Cardiac muscle cell (in vitro differentiated cells and primary cell): Measurements from ENCODE around the gene MIPOL1. TPM values are rescaled to one million over a fixed set of nuclear protein-coding genes. Genes with fewer than 3 reads are reported as not detected.
"Not testable (repeated sequence)": the region's sequence is repeated elsewhere in the genome, so short reads cannot be mapped to it uniquely, and the experiment has no call there.

Source experiments
- DNase-seq, 2 donors: peaks; one replicate each; pipeline versions ENCODE4 v3.0.0 to v3.0.0-alpha.2; 2010 to 2017; ENCODE audit warnings: low read depth in 1 of 2, low spot score in 1 of 2
- H3K27ac ChIP-seq: fragments of 200-600 bp; sonication (generic); 2 replicates; pipeline ENCODE4 v1.5.1; 2016
- H3K27me3 ChIP-seq: fragments of 200-600 bp; sonication (generic); 2 replicates; pipeline ENCODE4 v1.6.0; 2016; ENCODE audit warnings: control low read depth
- H3K36me3 ChIP-seq: fragments of 200-600 bp; sonication (generic); 2 replicates; pipeline ENCODE4 v1.5.1; 2016; ENCODE audit warnings: control low read depth
- H3K4me1 ChIP-seq: fragments of 200-600 bp; sonication (generic); 2 replicates; pipeline ENCODE4 v1.8.1; 2017; ENCODE audit warnings: low read depth, mild to moderate bottlenecking, mixed run types
- H3K4me3 ChIP-seq: fragments of 200-600 bp; sonication (generic); 2 replicates; pipeline ENCODE4 v1.5.1; 2016; ENCODE audit warnings: mild to moderate bottlenecking
- H3K9me3 ChIP-seq: fragments of 200-600 bp; sonication (generic); 2 replicates; pipeline ENCODE4 v1.5.1; 2017; ENCODE audit warnings: low read depth, mild to moderate bottlenecking, control low read depth
- polyA plus RNA-seq: library from polyadenylated mRNA; unstranded; fragments of >200 nt; fragmentation: Nextera tagmentation; extraction: Ambion mirVana; gene quantifications from 2 replicates; pipeline ENCODE4 v1.2.1, GENCODE V29; 2016
- total RNA-seq: library from RNA; depleted of rRNA; stranded (reverse); fragments of >200 nt; gene quantifications from 2 replicates; pipeline ENCODE4 v1.2.3, GENCODE V29; 2016
- TF ChIP-seq, protein P1 (sequence below): IDR thresholded peaks from 2 replicates; pipeline ENCODE4 v1.5.1; 2012; ENCODE audit warnings: low read depth, mild to moderate bottlenecking, low read length

The MIPOL1 gene
- total and polyA plus RNA-seq, 2 experiments from 2014 or later: 7.3 to 8.4 TPM

DNA sequence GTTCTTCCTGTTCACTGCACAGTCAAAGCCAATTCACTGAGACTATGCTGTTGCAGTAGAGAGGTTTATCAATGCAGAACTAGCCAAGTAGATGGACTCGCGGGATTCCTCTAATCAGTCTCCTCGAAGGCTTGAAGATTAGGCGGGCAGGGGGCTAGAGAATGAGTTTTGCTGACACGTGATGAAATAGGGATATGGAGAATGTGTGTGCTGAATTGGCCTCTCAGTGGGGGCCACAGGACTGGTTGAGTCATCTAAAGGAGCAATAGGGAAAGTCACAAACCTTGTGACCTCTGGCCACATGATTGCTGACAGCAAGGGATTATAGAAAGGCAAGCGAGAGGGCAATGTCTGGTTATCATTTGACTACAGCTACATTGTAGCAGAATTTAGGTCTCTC is 12.7 kb downstream of the MIPOL1 start:
- Histone ChIP-seq H3K27me3 (no peaks in the 10 kb centered on the region), H3K4me1 (no peaks in the 10 kb centered on the region), H3K36me3 (no peaks in the 10 kb centered on the region), H3K9me3 (no peaks in the 10 kb centered on the region), H3K4me3 (no peak overlapping the region), H3K27ac (no peak overlapping the region)
- TF ChIP-seq, protein P1, sequence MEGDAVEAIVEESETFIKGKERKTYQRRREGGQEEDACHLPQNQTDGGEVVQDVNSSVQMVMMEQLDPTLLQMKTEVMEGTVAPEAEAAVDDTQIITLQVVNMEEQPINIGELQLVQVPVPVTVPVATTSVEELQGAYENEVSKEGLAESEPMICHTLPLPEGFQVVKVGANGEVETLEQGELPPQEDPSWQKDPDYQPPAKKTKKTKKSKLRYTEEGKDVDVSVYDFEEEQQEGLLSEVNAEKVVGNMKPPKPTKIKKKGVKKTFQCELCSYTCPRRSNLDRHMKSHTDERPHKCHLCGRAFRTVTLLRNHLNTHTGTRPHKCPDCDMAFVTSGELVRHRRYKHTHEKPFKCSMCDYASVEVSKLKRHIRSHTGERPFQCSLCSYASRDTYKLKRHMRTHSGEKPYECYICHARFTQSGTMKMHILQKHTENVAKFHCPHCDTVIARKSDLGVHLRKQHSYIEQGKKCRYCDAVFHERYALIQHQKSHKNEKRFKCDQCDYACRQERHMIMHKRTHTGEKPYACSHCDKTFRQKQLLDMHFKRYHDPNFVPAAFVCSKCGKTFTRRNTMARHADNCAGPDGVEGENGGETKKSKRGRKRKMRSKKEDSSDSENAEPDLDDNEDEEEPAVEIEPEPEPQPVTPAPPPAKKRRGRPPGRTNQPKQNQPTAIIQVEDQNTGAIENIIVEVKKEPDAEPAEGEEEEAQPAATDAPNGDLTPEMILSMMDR: no peak
- no peak for DNase-seq

DNA sequence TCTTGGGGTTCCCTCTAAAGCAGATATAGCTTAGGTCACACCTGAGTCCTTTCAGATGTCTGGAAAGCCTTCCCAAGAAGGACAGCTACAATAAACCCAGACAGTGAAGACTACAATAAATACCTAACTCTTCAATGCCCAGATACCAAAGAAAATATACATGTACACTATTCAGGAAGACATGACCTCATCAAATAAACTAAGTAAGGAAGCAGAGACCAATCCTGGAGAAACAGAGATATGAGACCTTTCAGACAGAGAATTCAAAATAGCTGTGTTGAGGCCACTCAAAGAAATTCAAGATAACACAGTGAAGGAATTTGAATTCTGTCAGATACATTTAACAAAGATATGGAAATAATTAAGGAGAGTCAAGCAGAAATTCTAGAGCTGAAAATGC is 15.3 kb downstream of the MIPOL1 start:
- no peak for DNase-seq
- TF ChIP-seq, protein P1: no peak
- Histone ChIP-seq H3K4me3 (no peak overlapping the region), H3K36me3 (no peaks in the 10 kb centered on the region), H3K27ac (no peak overlapping the region), H3K9me3 (no peaks in the 10 kb centered on the region), H3K4me1 (no peaks in the 10 kb centered on the region), H3K27me3 (no peaks in the 10 kb centered on the region)

DNA sequence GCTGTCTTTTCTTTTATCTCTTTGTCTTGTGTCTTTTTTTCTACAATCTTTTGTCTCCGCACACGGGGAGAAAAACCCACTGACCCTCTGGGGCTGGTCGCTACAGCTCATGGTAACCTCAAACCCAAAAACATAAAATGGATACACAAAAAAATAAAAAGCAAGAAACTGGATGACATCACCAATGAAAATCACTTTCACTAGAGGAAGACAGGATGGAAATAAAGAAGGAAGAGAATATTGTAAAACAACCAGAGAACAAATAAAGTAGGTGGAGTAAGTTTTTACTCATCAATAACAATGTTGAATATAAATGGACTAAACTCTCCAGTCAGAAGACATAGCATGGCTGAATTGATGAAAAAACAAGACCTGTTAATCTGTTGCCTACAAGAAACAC is 17.6 kb downstream of the MIPOL1 start:
- TF ChIP-seq, protein P1: no peak
- Histone ChIP-seq H3K36me3 (no peaks in the 10 kb centered on the region), H3K4me1 (no peaks in the 10 kb centered on the region), H3K9me3 (no peaks in the 10 kb centered on the region), H3K27ac (no peak overlapping the region), H3K27me3 (no peaks in the 10 kb centered on the region), H3K4me3 (no peak overlapping the region)
- DNase-seq: no peak

DNA sequence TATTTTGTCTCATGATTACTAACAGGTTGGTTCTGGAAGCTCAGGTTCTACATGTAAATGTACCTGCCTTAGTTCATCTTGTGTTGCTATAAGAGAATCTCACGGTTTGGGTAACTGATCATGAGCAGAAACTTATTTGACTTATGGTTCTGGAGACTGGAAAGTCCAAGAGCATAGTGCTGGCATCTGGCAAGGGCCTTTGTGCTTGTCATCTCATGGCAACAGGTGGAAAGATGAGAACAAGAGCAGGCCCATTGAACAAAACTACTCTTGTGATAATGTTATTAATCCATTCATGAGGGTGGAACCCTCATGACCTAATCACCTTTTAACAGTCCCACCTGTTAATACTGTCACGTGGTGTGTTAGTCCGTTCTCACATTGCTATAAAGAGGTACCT is 23.3 kb downstream of the MIPOL1 start:
- Histone ChIP-seq H3K27me3 (no peaks in the 10 kb centered on the region), H3K4me3 (no peak overlapping the region), H3K36me3 (no peaks in the 10 kb centered on the region), H3K9me3 (no peaks in the 10 kb centered on the region), H3K27ac (no peak overlapping the region), H3K4me1 (no peaks in the 10 kb centered on the region)
- TF ChIP-seq, protein P1: no peak
- no peak for DNase-seq

DNA sequence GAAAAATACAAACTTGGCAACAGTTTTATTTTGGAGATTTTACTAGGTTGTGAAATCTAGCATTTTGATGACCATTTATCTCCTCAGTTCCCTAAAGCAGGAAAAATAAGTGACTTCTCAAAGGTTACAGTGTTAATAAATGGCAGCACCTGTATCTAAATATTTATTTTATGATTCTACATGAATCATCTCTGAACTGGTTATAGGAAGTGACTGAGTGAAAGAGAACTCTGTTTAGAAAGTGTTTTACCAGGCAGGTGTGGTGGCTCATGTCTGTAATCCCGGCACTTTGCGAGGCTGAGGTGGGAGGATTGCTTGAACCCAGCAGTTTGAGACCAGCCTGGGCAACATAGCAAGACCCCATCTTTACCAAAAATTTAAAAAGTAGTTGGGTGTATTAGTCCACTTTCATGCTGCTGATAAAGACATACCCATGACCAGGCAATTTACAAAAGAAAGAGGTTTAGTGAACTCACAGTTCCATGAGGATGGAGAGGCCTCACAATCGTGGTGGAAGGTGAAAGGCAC is 26.3 kb downstream of the MIPOL1 start:
- Histone ChIP-seq H3K9me3 (no peaks in the 10 kb centered on the region), H3K27ac (no peak overlapping the region), H3K4me1 (no peaks in the 10 kb centered on the region), H3K36me3 (no peaks in the 10 kb centered on the region), H3K27me3 (no peaks in the 10 kb centered on the region), H3K4me3 (no peak overlapping the region)
- DNase-seq: no peak
- TF ChIP-seq, protein P1: no peak

DNA sequence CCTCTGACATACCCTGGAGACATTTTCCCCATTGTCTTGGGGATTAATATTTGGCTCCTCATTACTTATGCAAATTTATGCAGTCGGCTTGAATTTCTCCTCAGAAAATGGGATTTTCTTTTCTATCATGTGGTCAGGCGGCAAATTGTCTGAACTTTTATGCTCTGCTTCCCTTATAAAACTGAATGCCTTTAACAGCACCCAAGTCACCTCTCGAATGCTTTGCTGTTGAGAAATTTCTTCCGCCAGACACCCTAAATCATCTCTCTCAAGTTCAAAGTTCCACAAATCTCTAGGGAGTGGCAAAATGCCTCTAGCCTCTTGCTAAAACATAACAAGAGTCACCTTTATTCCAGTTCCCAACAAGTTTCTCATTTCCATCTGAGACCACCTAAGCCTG is 27.9 kb downstream of the MIPOL1 start:
- not testable (repeated sequence) for H3K27me3 ChIP-seq, H3K36me3 ChIP-seq, DNase-seq, H3K27ac ChIP-seq, H3K9me3 ChIP-seq, H3K4me3 ChIP-seq, H3K4me1 ChIP-seq
